OCI-LY7 (cell line): Measurements from ENCODE around the gene CIAO2B.

Source experiments
- EZH2phosphoT487 ChIP-seq: fragments of 200-600 bp; sonication (generic); IDR thresholded peaks from 2 replicates; pipeline ENCODE4 v1.6.1; 2018; ENCODE audit warnings: low read depth, borderline replicate concordance, mild to moderate bottlenecking, mixed run types, antibody characterized with exemption, low read length, moderate library complexity, mixed read lengths
- TF ChIP-seq, protein P1 (sequence below): fragments of 200-600 bp; sonication (generic); conservative IDR thresholded peaks from 2 replicates; pipeline ENCODE4 v1.5.1; 2014; ENCODE audit warnings: mild to moderate bottlenecking, antibody characterized with exemption, low read length, moderate library complexity, mixed read lengths

DNA sequence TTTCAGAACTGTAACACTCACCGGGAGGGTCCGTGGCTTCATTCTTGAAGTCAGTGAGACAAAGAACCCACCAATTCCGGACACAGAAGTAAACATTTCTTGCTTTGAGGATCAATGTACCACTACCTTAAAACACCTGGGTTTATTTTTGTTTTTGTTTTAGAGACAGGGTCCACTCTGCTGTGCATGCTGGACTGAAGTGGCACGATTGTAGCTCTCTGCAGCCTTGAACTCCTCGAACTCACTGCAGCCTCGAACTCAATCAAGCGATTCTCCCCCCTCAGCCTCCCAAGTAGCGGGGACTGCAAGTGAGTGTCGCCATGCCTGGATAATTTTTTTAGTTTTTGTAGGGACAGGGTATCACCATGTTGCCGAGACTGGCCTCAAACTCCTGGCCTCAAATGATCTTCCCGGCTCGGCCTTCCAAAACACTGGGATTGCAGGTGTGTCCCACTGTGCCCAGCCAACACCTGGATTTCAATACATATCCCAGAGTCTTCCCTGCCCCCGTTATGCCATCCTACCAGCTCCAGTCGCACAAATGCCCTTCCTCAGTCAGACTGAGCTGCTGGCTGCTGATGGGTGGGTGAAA lies 41.2 kb upstream of the CIAO2B start:
- TF ChIP-seq, protein P1, sequence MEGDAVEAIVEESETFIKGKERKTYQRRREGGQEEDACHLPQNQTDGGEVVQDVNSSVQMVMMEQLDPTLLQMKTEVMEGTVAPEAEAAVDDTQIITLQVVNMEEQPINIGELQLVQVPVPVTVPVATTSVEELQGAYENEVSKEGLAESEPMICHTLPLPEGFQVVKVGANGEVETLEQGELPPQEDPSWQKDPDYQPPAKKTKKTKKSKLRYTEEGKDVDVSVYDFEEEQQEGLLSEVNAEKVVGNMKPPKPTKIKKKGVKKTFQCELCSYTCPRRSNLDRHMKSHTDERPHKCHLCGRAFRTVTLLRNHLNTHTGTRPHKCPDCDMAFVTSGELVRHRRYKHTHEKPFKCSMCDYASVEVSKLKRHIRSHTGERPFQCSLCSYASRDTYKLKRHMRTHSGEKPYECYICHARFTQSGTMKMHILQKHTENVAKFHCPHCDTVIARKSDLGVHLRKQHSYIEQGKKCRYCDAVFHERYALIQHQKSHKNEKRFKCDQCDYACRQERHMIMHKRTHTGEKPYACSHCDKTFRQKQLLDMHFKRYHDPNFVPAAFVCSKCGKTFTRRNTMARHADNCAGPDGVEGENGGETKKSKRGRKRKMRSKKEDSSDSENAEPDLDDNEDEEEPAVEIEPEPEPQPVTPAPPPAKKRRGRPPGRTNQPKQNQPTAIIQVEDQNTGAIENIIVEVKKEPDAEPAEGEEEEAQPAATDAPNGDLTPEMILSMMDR: no peak
- TF ChIP-seq EZH2phosphoT487: no peak
